OCI-LY7 (cell line): ENCODE results near the gene HSPA4.

ENCODE experiments used
- EZH2phosphoT487 ChIP-seq: fragments of 200-600 bp; sonication (generic); IDR thresholded peaks from 2 replicates; pipeline ENCODE4 v1.6.1; 2018; ENCODE audit warnings: low read depth, borderline replicate concordance, mild to moderate bottlenecking, mixed run types, antibody characterized with exemption, low read length, moderate library complexity, mixed read lengths
- TF ChIP-seq, protein P1 (sequence below): fragments of 200-600 bp; sonication (generic); conservative IDR thresholded peaks from 2 replicates; pipeline ENCODE4 v1.5.1; 2014; ENCODE audit warnings: mild to moderate bottlenecking, antibody characterized with exemption, low read length, moderate library complexity, mixed read lengths

DNA sequence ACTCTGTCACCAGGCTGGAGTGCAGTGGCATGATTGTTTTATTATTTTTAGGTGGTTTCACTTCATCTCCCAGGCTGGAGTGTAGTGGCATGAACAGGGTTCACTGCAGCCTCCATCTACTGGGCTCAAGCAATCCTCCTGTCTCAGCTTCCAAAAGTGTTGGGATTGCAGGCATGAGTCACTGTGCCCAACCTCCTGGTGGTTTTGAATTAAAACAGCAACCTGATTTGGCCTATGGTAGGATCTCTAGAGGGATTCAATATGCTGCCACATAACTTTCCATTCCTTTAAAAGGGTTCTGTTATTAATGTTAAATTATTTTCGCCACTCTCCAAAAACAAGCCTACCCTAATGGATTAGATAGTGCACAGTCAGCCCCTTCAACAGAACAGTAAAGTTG is 9.9 kb upstream of the HSPA4 start:
- TF ChIP-seq, protein P1, sequence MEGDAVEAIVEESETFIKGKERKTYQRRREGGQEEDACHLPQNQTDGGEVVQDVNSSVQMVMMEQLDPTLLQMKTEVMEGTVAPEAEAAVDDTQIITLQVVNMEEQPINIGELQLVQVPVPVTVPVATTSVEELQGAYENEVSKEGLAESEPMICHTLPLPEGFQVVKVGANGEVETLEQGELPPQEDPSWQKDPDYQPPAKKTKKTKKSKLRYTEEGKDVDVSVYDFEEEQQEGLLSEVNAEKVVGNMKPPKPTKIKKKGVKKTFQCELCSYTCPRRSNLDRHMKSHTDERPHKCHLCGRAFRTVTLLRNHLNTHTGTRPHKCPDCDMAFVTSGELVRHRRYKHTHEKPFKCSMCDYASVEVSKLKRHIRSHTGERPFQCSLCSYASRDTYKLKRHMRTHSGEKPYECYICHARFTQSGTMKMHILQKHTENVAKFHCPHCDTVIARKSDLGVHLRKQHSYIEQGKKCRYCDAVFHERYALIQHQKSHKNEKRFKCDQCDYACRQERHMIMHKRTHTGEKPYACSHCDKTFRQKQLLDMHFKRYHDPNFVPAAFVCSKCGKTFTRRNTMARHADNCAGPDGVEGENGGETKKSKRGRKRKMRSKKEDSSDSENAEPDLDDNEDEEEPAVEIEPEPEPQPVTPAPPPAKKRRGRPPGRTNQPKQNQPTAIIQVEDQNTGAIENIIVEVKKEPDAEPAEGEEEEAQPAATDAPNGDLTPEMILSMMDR, result no peak
- TF ChIP-seq EZH2phosphoT487, result no peak
